GM12875 (cell line): ENCODE data around the gene SART1.
A peak's percentile ranks its signal among the peaks of the same experiment; 100 is the strongest.

Experiments used
- H3K4me3 ChIP-seq: one replicate; pipeline ENCODE4 v1.5.1; 2011; ENCODE audit warnings: low read depth, low read length, control low read depth
- CTCF ChIP-seq: IDR thresholded peaks from 2 replicates; pipeline ENCODE4 v1.5.1; 2011; ENCODE audit warnings: low read depth, mild to moderate bottlenecking, control low read depth, inconsistent platforms, low read length, moderate library complexity, borderline replicate concordance; ENCODE audit not compliant: insufficient read depth

SART1 gene

DNA sequence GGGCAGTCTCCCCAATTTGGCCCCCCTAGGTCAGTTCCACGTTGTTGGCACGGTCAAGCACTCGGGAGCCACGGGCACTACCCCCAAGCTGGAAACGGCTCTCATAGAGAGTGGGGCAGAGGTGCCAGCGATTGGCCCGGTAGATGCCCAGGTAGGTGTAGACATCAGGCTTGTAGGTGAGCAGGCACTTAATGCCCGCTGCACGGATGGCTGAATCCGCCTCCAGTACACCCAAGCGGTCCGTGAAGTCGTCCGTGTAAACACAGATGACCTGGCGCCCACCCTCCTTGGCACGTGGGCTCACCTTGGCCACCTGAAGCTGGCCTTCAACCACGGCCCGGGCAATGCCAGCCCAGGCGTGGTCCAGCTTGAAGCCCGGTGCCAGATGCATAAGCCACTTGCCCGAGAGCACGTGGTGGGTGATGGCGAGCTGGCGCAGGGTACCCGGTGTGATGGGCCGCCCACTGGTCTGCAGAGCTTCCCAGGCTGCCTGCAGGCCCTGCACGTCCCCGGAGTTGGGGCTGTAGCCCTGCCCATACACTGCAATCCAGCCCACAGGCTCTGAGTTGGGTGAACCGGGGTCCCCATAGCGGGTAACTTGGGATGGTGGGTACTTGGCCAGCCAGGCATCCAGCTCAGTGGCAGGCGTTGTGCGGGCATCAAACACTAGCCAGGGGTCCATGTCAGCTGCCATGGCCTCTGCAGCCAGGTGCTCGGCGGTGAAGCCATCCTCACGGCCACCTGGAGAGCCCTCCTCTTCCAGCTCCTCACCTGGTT is 43.9 kb upstream of the SART1 start:
- no peak for TF ChIP-seq CTCF

DNA sequence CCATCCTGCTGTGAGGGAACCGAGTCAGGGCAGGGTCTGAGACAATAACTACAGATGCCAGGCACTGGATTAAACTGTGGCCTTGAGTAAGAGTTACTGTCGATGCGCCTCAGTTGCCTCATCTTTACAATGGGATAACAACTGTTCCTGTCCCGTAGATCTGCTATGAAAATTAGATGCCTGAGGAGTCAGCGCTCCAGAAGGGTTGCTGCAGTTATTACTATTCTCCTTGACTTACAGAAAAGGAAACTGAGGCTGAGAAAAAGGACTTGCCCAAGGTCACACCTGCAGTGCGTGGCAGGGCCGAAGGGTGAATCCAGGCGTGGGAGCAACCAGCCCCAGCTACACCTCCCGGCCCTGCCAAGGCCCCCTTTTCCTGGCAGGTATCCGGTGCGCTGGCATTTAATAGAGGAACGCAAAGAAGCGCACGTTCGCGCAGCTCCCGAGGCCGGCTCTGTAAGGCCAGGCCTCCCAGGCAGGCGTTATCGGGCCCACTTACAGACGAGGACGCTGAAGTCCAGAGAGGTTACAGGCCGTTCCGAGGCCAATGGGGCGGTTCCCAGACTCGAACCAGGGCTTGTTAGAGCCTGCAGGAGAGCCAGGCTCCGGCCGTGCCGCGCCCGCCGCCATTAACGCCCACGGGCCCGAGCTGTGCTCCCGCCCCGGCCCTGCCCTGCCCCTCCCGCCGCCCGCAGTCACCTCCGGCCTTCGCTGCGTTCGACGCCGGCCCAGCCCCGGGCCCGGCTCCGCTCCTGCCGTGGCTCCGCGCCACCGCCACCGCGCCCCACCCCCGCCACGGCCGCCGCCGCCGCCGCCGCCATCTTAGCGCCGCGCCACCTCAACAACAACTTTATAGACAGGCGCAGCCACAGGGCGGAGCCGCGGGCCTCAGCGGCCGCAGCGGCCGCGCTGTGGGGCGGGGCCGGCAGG is 43.1 kb upstream of the SART1 start, which contains the start of gene C11orf68:
C11orf68 (minus strand) TSS at position 852 of the 930 bp plus-strand sequence; CDS start at position 821, 31 bp downstream.
- TF ChIP-seq CTCF = no peak

More for the DNA sequence above, 43.9 kb upstream of the SART1 start:
- peak overlapping the region; percentile 83 for H3K4me3 ChIP-seq

DNA sequence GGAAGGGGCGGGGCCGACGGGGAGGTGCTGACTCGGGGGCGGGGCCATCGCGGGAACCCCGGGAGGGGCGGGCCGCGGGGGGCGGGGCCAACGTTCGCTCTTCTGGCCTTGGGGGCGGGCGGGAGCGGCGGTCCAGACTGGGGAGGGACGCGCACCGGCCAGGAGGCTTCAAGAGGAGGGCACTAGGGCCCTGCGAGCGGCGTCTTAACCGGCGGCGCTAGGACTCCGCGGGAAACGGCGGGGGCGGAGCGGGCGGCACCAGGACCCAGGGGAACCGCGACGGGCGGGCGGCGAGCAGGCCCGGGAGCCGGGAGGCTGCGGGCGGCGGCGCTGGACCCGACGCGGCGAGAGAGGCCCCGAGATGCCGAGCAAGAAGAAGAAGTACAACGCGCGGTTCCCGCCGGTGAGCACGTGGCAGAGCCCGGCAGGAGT is 42.4 kb upstream of the SART1 start, which contains the start of gene DRAP1:
DRAP1 (plus strand) TSS at position 286 of the 432 bp plus-strand sequence; CDS start at position 362, 76 bp downstream.
- peak within 1 kb of the TSS; percentile 90 for H3K4me3 ChIP-seq
- no peak for TF ChIP-seq CTCF

More for the DNA sequence above, 43.1 kb upstream of the SART1 start, which contains the start of gene C11orf68:
- peak within 1 kb of the TSS; percentile 90 for H3K4me3 ChIP-seq

GRCh38 chr11:65919573-65920371 is 41.8 kb upstream of the SART1 start:
- no peak for TF ChIP-seq CTCF
- peak overlapping the region; percentile 90 for H3K4me3 ChIP-seq

- no peak for TF ChIP-seq CTCF
- peak overlapping the region; percentile 90 for H3K4me3 ChIP-seq
Measured at GRCh38 chr11:65920372-65920802, 41.1 kb upstream of the SART1 start.

- H3K4me3 ChIP-seq = no peak overlapping the region
Measured at GRCh38 chr11:65921033-65921555, 40.4 kb upstream of the SART1 start.

More at GRCh38 chr11:65921033-65921555, 40.4 kb upstream of the SART1 start:
- no peak for TF ChIP-seq CTCF
